Gastroesophageal sphincter (tissue), 4 donors: Measurements from ENCODE around the gene FANCM. TPM values are rescaled to one million over a fixed set of nuclear protein-coding genes. Genes with fewer than 3 reads are reported as not detected.

ENCODE experiments used
- ATAC-seq: fragments of 150-250 bp; one replicate; pipeline ENCODE4 v1.9.1; 2016; ENCODE audit warnings: mild to moderate bottlenecking, moderate library complexity
- H3K27ac ChIP-seq, 4 donors: fragments of 200-600 bp; sonication (generic) in 3 of 4; 1 replicate in 3 of 4; 2 replicates in 1 of 4; pipeline ENCODE4 v1.5.1; 2016 to 2019
- H3K27me3 ChIP-seq: fragments of 200-600 bp; sonication (generic); one replicate; pipeline ENCODE4 v1.5.1; 2019
- H3K36me3 ChIP-seq, 2 donors: fragments of 200-600 bp; sonication (generic); one replicate each; pipeline ENCODE4 v1.5.1; 2019; ENCODE audit warnings: control low read depth in 1 of 2
- H3K4me1 ChIP-seq, 3 donors: fragments of 200-600 bp; sonication (generic); 1 replicate in 2 of 3; 2 replicates in 1 of 3; pipeline ENCODE4 v1.5.1; 2016 to 2019; ENCODE audit warnings: control low read depth in 2 of 3
- H3K4me3 ChIP-seq, 2 donors: fragments of 200-600 bp; sonication (generic); one replicate each; pipeline ENCODE4 v1.5.1; 2019; ENCODE audit warnings: mild to moderate bottlenecking in 1 of 2, moderate library complexity in 1 of 2
- H3K9me3 ChIP-seq, 3 donors: fragments of 200-600 bp; sonication (generic); one replicate each; pipeline ENCODE4 v1.5.1; 2017 to 2019; ENCODE audit warnings: control low read depth in 2 of 3
- CTCF ChIP-seq, 4 experiments: fragments of 200-600 bp in 2 of 4; fragments of 450-650 bp in 2 of 4; sonication (generic) in 1 of 4; IDR thresholded peaks; one replicate each; pipeline ENCODE4 v1.5.1; 2017 to 2019; ENCODE audit warnings: antibody characterized with exemption in 4 of 4, mild to moderate bottlenecking in 2 of 4, moderate library complexity in 2 of 4
- EP300 ChIP-seq: sonication (generic); formaldehyde crosslinking; IDR thresholded peaks from one replicate; pipeline ENCODE4 v1.6.1; 2017; ENCODE audit warnings: antibody characterized with exemption, mild to moderate bottlenecking
- POLR2A ChIP-seq, 2 donors: fragments of 450-650 bp; IDR thresholded peaks; one replicate each; pipeline ENCODE4 v1.6.1; 2017; ENCODE audit warnings: antibody characterized with exemption in 2 of 2, mild to moderate bottlenecking in 2 of 2, moderate library complexity in 1 of 2
- POLR2AphosphoS5 ChIP-seq: sonication (generic); formaldehyde crosslinking; IDR thresholded peaks from one replicate; pipeline ENCODE4 v1.6.1; 2017; ENCODE audit warnings: antibody characterized with exemption
- WGBS, 2 donors: methylation state at CpG; one replicate each; pipeline ENCODE4 v1.1.5; 2018; ENCODE audit warnings: low coverage in 1 of 2; 5-methylcytosine and 5-hydroxymethylcytosine counted together
- small RNA-seq, 4 donors: library from RNA; depleted of rRNA; stranded (forward); fragments of <200 nt; gene quantifications; one replicate each; pipeline ENCODE3, GENCODE V24; 2016
- total RNA-seq, 4 donors: library from RNA; depleted of rRNA; stranded (reverse); fragments of >200 nt; gene quantifications; one replicate each; pipeline ENCODE4 v1.1.0, GENCODE V29; 2016

Gene FANCM
- total RNA-seq, 4 donors from 2014 or later = 1.8 to 7.7 (median 4.3) TPM

- WGBS, 2 donors = 75% methylated on average over 1 of the region's 1 CpG; no CpG with 5 or more reads in 1 of the 2 donors
- H3K9me3 ChIP-seq = no peaks in the 10 kb centered on the region
- H3K27ac ChIP-seq = no peak overlapping the region
- TF ChIP-seq POLR2AphosphoS5 = no peak
- no peak for TF ChIP-seq POLR2A (IDR thresholded peaks at IDR 0.05)
- TF ChIP-seq CTCF (IDR thresholded peaks at IDR 0.05) = no peak
- no peak for TF ChIP-seq EP300
- no peak overlapping the region for H3K4me3 ChIP-seq
- H3K36me3 ChIP-seq = no peaks in the 10 kb centered on the region
- H3K27me3 ChIP-seq = no peaks in the 10 kb centered on the region
- ATAC-seq = no peak
- peaks cover 0 to 24% (median 0%) of the 10 kb centered on the region in 3 donors for H3K4me1 ChIP-seq
Measured at GRCh38 chr14:45246691-45247090, 111.0 kb downstream of the FANCM start.

- Histone ChIP-seq H3K9me3 (no peaks in the 10 kb centered on the region), H3K27ac (no peak overlapping the region), H3K4me3 (no peak overlapping the region), H3K27me3 (no peaks in the 10 kb centered on the region), H3K36me3 (no peaks in the 10 kb centered on the region), H3K4me1 (peaks cover 0 to 32% (median 0%) of the 10 kb centered on the region in 3 donors)
- TF ChIP-seq EP300 (no peak), POLR2AphosphoS5 (no peak)
- 88 to 91% methylated on average over 1 of the region's 1 CpG for WGBS, 2 donors
- no peak for ATAC-seq
Measured at GRCh38 chr14:45247427-45247826, 111.7 kb downstream of the FANCM start.

- Histone ChIP-seq H3K36me3 (no peaks in the 10 kb centered on the region), H3K4me1 (peaks cover 0 to 42% (median 0%) of the 10 kb centered on the region in 3 donors), H3K27ac (peak overlapping the region in 3 of 4 donors; percentile 25 to 51 (median 33)), H3K9me3 (no peaks in the 10 kb centered on the region), H3K4me3 (no peak overlapping the region), H3K27me3 (no peaks in the 10 kb centered on the region)
- WGBS, 2 donors = 14 to 63% methylated on average over 3 to 5 of the region's 5 CpGs
- no peak for ATAC-seq
- TF ChIP-seq POLR2AphosphoS5 = peak; percentile 23
- TF ChIP-seq EP300 = no peak
Measured at GRCh38 chr14:45249856-45250575, 114.3 kb downstream of the FANCM start.

Small RNA genes within 50 kb of the gene (small RNA-seq; reads per million reads assigned to genes)
- 0 reads per million in 4 donors for gene RF00151
- gene SNORD127 = 6,347 to 20,149 (median 16,703) reads per million in 4 donors

Other genes with a start within 250 kb of the FANCM start
- gene KLHL28, start 174.0 kb upstream of the FANCM start, total RNA-seq = 10 to 100 TPM in 3 of 4 donors, 1 to 10 TPM in 1; 10.0 to 12.6 (median 11.0) TPM
- gene TOGARAM1, start 173.7 kb upstream of the FANCM start, total RNA-seq = 10 to 100 TPM; 12.0 to 21.2 (median 20.0) TPM
- 10 to 100 TPM; 11.3 to 35.1 (median 18.9) TPM for gene PRPF39, start 51.8 kb upstream of the FANCM start, total RNA-seq
- 10 to 100 TPM; 27.6 to 56.8 (median 35.5) TPM for gene FKBP3, start 1.4 kb upstream of the FANCM start, total RNA-seq
- gene MIS18BP1, start 117.3 kb downstream of the FANCM start, total RNA-seq = 10 to 100 TPM; 15.3 to 32.2 (median 17.5) TPM